HG03045 (cell line): ENCODE measurements around the gene NHLH2.

ENCODE experiments used
- ATAC-seq: cut with Tn5 transposase; IDR thresholded peaks from one replicate; pipeline ENCODE4 v1.9.1; 2021; ENCODE audit warnings: mild to moderate bottlenecking, moderate library complexity; ENCODE audit not compliant: unreplicated experiment

The NHLH2 gene

GRCh38 chr1:115805597-115805996 is 35.3 kb downstream of the NHLH2 start:
- no peak for ATAC-seq

- ATAC-seq, result no peak
These were observed 38.5 kb downstream of the NHLH2 start for GRCh38 chr1:115802416-115802815.

DNA sequence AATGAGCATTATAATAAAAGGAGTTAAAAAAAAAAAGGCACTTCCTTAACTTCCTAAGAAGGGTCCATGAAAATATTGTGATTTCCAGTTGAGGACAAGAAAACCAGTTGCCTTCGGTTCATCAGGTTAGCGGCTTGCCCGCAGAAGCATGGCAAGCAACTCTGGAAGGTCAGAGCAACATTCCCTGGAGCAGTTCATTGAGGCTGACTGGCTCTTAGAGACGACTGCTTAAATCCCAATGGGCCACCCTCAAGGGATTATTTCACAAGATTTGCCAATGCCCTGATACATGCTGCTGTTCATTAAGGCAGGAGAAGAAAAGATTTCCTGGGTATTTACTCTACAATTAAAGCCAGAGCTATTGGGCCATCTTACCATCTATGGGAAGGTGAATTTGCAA is 43.4 kb downstream of the NHLH2 start:
- ATAC-seq, result no peak

GRCh38 chr1:115796897-115797296 is 44.0 kb downstream of the NHLH2 start:
- no peak for ATAC-seq

DNA sequence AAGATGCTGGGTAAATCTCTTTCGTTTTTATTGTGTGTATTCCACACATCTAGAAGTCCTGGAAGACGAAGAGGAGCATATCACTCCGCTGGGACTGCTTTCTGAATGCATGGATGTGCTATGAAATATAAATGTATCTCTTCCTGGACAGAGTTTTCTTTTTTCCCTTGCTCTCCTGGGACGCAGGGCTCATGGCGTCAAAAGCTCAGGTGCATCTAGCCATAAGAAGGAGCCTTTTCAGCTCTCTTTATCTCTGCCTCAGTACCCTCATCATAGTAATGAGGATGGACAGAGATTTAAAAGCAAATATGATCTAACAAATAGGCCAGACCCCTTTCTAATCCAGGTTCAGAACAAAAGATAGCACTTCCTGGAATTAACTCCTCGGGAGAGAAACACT is 44.9 kb downstream of the NHLH2 start:
- ATAC-seq, result no peak

DNA sequence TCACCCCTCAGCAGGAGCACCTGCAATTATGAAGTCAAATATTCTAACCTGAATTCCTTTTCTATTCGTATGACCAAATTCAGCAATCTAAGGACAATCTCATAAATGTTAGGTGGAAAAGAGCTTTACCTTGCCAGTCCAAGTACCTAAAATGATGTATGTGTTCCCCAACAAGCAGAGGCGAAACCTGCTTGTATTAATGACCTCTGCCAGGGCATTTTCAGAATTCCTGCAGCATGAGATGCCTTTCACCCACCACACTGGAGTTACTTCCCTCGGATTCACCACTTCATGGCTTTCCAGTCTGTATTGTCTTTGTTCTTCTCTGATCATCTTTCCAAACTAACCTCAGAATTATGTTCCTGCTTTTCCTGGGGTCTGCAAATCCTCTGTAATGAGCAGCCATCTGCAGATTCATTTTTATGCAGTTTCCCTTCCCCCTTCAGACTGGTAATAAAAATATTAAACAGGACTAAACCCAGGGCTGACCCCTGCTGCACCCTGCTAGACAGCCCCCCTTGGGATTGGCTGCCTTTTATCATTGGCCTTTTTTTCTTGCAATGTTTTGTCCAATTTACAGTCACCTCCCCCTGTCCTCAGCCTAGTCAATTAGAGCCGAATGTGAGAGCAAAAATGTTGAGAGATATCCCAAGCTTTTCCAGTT is 45.8 kb downstream of the NHLH2 start:
- ATAC-seq, result no peak

DNA sequence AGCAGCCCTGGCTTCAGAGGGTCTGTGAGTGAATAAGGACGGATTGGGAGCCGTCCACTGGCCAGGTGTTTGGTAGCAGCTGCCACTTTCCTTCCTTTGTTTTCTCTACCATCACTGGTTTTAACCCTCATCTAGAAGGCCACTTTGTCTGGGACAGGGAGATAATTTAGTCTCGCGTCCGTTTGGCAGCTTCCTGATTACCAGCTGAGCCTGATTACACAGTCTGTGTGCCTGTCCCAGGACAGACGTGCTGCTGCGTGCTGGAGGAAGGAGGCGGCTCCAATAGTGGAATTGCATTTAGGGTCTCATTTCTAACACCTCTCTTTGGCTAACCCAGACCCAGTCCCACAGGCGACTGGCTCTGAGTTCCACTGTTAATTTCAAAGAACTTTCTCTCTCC is 47.8 kb downstream of the NHLH2 start:
- no peak for ATAC-seq

GRCh38 chr1:115791816-115792215 is 49.1 kb downstream of the NHLH2 start:
- no peak for ATAC-seq

- ATAC-seq, result no peak
These were observed 50.1 kb downstream of the NHLH2 start for GRCh38 chr1:115790846-115791245.

DNA sequence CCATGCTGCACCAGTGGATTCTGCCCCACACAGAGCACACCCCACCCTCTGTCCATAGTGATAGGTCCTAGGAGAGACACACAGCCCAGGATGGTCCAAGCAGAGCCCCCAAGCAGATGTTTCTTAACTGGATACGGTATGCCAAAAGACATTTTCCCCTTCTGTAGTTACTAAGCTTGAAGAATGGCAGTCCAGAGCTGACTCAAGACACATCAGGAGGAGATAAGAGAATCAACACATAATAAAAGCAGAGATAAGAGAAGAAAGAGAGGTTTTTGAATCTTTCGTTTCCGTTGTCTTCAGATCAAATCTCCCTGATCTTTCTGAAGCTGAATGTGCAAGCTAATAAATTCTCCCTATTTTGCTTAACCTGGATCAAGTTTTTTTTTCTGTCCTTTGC is 50.6 kb downstream of the NHLH2 start:
- ATAC-seq, result no peak
